ENCODE measurements around the gene TARP.
A peak's percentile ranks its signal among the peaks of the same experiment; 100 is the strongest.

TARP gene

DNA sequence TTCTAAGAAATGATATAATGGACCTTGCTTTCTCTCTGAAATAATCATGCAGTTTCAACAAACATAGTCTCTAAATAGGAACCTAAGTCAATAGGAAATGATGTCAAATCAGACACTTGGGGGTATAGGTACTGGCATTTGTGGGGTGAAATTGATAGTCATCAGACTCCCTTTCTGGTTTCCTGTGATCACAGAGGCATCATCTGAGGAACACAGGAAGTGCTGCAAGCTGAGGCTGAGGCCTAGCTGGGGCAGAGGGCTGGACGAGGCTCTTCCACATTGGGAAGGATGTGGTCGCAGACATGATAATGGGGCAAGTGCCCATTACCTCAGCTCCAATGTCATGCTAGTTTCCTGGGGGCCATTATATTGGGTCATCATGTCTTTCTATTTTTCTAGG lies 33.5 kb upstream of the TARP start:
- H3K4me3 ChIP-seq (ENCODE audit: low read depth, low read length), result no peak overlapping the region
- DNase-seq (ENCODE audit: low read depth, low spot score), result no peak
- TF ChIP-seq, protein P1, sequence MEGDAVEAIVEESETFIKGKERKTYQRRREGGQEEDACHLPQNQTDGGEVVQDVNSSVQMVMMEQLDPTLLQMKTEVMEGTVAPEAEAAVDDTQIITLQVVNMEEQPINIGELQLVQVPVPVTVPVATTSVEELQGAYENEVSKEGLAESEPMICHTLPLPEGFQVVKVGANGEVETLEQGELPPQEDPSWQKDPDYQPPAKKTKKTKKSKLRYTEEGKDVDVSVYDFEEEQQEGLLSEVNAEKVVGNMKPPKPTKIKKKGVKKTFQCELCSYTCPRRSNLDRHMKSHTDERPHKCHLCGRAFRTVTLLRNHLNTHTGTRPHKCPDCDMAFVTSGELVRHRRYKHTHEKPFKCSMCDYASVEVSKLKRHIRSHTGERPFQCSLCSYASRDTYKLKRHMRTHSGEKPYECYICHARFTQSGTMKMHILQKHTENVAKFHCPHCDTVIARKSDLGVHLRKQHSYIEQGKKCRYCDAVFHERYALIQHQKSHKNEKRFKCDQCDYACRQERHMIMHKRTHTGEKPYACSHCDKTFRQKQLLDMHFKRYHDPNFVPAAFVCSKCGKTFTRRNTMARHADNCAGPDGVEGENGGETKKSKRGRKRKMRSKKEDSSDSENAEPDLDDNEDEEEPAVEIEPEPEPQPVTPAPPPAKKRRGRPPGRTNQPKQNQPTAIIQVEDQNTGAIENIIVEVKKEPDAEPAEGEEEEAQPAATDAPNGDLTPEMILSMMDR (IDR thresholded peaks at IDR 0.05; ENCODE audit: low read depth, low read length), result no peak
- in situ Hi-C loops (cut with HindIII; ENCODE audit: low sequenced_read_pairs), result no loop called here

DNA sequence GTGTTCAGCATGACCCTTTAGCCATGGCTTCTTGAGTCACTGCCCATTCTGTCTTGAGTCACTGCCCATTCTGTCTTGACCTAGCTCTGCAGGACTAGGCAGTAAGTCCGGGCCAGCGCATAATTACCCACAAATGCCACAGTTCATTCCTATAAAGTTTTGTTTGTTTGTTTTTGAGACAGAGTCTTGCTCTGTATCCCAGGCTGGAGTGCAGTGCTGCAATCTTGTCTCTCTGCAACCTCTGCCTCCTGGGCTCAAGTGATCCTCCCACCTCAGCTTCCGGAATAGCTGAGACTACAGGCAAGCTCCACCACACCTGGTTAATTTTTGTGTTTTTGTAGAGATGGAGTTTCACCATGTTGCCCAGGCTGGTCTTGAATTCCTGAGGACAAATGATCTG lies 32.7 kb upstream of the TARP start:
- in situ Hi-C loops (cut with HindIII; ENCODE audit: low sequenced_read_pairs), result no loop called here
- DNase-seq (ENCODE audit: low read depth, low spot score), result peak; percentile 47
- TF ChIP-seq, protein P1 (IDR thresholded peaks at IDR 0.05; ENCODE audit: low read depth, low read length), result no peak
- no peak overlapping the region for H3K4me3 ChIP-seq (ENCODE audit: low read depth, low read length)

DNA sequence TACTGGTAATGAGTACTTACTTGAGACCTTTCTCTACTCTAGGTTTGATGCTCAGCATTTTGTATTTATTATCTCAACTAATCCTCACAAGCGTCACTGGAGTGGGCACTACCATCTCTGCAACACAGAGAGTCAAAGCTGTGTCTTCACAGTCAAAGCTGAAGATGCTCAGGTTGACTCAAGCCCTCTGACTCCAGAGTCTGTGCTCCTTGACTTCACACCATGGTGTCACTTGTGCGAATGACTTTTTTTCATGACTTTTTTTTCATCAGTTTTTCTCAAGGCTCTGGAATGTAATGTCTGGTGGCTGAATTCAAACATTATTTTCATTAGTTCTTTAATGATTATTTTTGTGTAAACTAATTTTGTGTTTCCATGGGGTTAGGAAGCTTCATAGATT lies 30.4 kb upstream of the TARP start:
- H3K4me3 ChIP-seq (ENCODE audit: low read depth, low read length), result no peak overlapping the region
- in situ Hi-C loops (cut with HindIII; ENCODE audit: low sequenced_read_pairs), result no loop called here
- TF ChIP-seq, protein P1 (IDR thresholded peaks at IDR 0.05; ENCODE audit: low read depth, low read length), result no peak
- DNase-seq (ENCODE audit: low read depth, low spot score), result no peak

DNA sequence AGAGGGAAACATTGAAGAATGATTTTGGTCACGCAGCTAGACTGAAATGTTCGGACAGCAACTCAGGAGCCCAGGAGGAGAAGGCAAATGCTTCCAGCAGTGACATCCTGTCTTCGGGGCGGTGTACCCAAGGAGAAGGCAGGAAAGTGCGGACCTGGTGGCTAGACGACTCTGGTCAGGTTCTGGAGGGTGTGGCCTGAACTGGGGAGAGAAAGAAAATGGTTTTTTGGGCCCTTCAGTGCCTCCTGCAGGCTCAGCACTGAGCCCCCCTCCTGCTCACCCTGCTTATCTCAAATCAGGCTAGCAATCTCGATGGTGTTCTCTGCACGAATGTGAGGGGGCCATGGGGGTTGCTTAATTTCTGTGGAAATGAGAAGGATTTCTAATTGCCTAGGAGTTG lies 26.7 kb upstream of the TARP start:
- H3K4me3 ChIP-seq (ENCODE audit: low read depth, low read length), result no peak overlapping the region
- DNase-seq (ENCODE audit: low read depth, low spot score), result no peak
- TF ChIP-seq, protein P1 (IDR thresholded peaks at IDR 0.05; ENCODE audit: low read depth, low read length), result no peak
- in situ Hi-C loops (cut with HindIII; ENCODE audit: low sequenced_read_pairs), result no loop called here

DNA sequence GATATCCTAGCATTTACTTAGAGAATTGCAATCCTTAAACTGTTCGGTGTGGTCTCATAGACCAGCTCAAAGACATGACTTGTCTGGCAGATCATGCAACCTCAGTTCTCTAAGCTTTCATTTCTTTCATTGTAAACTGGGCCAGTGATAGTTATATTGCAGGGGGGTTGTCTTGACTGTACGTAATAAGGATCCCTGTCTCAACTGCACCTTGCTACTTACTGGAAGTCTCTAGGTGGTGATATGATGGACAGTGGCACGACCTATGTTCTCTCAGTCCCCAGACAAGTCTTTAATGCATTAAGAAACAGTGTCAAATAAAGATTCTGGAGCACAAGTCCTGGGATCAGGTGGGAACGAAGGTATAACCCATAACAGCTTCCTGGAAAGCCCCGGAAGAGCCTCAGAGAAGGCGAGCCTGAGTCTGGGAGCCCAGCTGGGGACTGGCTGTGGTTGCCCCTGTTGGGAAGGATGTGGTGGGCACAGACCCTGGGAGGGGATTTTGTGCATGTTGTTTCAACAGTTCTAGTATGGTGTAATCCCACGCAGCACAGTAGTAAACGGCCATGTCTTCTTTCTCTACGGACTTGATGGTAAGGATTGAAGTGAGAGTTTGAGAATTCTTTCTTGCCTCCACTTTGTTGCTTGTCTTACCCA lies 26.0 kb upstream of the TARP start:
- H3K4me3 ChIP-seq (ENCODE audit: low read depth, low read length), result no peak overlapping the region
- TF ChIP-seq, protein P1 (IDR thresholded peaks at IDR 0.05; ENCODE audit: low read depth, low read length), result no peak
- in situ Hi-C loops (cut with HindIII; ENCODE audit: low sequenced_read_pairs), result no loop called here
- DNase-seq (ENCODE audit: low read depth, low spot score), result no peak

DNA sequence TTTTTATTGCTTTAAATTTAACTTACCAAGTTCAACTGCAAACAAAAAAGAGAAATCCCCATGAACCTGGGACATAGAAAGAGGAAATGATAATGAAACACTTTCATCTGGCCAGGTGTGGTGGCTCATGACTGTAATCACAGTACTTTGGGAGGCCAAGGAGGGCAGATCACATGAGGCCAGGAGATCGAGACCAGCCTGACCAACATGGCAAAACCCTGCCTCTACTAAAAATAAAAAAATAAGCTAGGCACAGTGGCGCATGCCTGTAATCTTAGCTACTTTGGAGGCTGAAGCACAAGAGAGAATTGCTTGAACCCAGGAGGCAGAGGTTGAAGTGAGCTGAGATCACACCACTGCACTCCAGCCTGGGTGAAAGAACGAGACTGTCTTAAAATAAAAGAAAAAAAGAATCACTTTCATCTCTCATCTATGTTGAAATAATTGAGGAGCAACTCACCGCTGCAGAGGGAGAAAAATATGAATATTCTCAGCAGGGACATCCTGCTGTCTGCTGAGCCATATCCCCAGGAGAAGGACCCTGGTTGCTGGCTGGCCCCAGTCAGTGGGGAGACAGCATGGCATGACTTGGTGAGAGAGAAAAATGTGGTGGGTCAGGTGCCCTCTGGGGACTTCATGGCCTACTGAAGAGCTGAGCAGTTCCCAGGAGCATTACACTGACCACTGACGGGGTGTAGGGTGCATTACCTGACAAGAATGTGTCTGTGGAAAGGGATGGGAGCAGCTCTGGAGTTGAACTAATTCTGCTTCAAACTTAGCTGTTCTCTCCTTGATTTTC lies 22.8 kb upstream of the TARP start:
- in situ Hi-C loops (cut with HindIII; ENCODE audit: low sequenced_read_pairs), result no loop called here
- DNase-seq (ENCODE audit: low read depth, low spot score), result no peak
- TF ChIP-seq, protein P1 (IDR thresholded peaks at IDR 0.05; ENCODE audit: low read depth, low read length), result no peak
- H3K4me3 ChIP-seq (ENCODE audit: low read depth, low read length), result no peak overlapping the region
